ENCODE measurements around the gene DNAH11.
A peak's percentile ranks its signal among the peaks of the same experiment; 100 is the strongest.
"Not testable (repeated sequence)": the region's sequence is repeated elsewhere in the genome, so short reads cannot be mapped to it uniquely, and the experiment has no call there.

Gene DNAH11

GRCh38 chr7:21617916-21618390, 75.1 kb downstream of the DNAH11 start:
- no peak for DNase-seq

GRCh38 chr7:21618706-21619105, 75.9 kb downstream of the DNAH11 start:
- DNase-seq, result no peak

GRCh38 chr7:21620054-21620453, 77.2 kb downstream of the DNAH11 start:
- no peak for DNase-seq

- DNase-seq, result no peak
Measured at GRCh38 chr7:21624320-21624719, 81.5 kb downstream of the DNAH11 start.

- DNase-seq, result no peak
Measured at GRCh38 chr7:21636694-21637093, 93.9 kb downstream of the DNAH11 start.

GRCh38 chr7:21639206-21639868, 96.5 kb downstream of the DNAH11 start:
- DNase-seq, result no peak

- DNase-seq, result no peak
Measured at GRCh38 chr7:21640105-21640504, 97.3 kb downstream of the DNAH11 start.

- DNase-seq, result no peak
Measured at GRCh38 chr7:21641546-21641945, 98.7 kb downstream of the DNAH11 start.

GRCh38 chr7:21642422-21642821, 99.6 kb downstream of the DNAH11 start:
- DNase-seq, result no peak

- DNase-seq, result no peak
Measured at GRCh38 chr7:21651697-21652096, 108.9 kb downstream of the DNAH11 start.

- DNase-seq, result no peak
Measured at GRCh38 chr7:21653623-21654022, 110.8 kb downstream of the DNAH11 start.

- peak in 1 of 58 donors; percentile 1 for DNase-seq
Measured at GRCh38 chr7:21656081-21656480, 113.2 kb downstream of the DNAH11 start.

GRCh38 chr7:21656796-21657195, 114.0 kb downstream of the DNAH11 start:
- no peak for DNase-seq

GRCh38 chr7:21670496-21670895, 127.7 kb downstream of the DNAH11 start:
- DNase-seq, result no peak

- no peak for DNase-seq
Measured at GRCh38 chr7:21671859-21672258, 129.0 kb downstream of the DNAH11 start.

- no peak for DNase-seq
Measured at GRCh38 chr7:21675255-21675654, 132.4 kb downstream of the DNAH11 start.

- DNase-seq, result no peak
Measured at GRCh38 chr7:21690705-21691104, 147.9 kb downstream of the DNAH11 start.

- DNase-seq, result not testable (repeated sequence)
Measured at GRCh38 chr7:21691146-21691545, 148.3 kb downstream of the DNAH11 start.

- not testable (repeated sequence) for DNase-seq
Measured at GRCh38 chr7:21700587-21700986, 157.7 kb downstream of the DNAH11 start.

GRCh38 chr7:21702303-21702702, 159.5 kb downstream of the DNAH11 start:
- DNase-seq, result no peak

- DNase-seq, result no peak
Measured at GRCh38 chr7:21704359-21704758, 161.5 kb downstream of the DNAH11 start.

GRCh38 chr7:21706131-21706530, 163.3 kb downstream of the DNAH11 start:
- DNase-seq, result no peak

- no peak for DNase-seq
Measured at GRCh38 chr7:21707566-21707965, 164.7 kb downstream of the DNAH11 start.

- DNase-seq, result no peak
Measured at GRCh38 chr7:21708096-21708495, 165.3 kb downstream of the DNAH11 start.
